Smooth muscle cell of the brain vasculature (primary cell): ENCODE results near the gene SHROOM3.
"Not testable (repeated sequence)": the region's sequence is repeated elsewhere in the genome, so short reads cannot be mapped to it uniquely, and the experiment has no call there.

ENCODE experiments used
- DNase-seq: peaks from one replicate; pipeline ENCODE4 v3.0.0-alpha.2; 2012; ENCODE audit warnings: low read depth, low spot score

The SHROOM3 gene

GRCh38 chr4:76592460-76592859, 157.4 kb downstream of the SHROOM3 start:
- no peak for DNase-seq

GRCh38 chr4:76594173-76594572, 159.1 kb downstream of the SHROOM3 start:
- no peak for DNase-seq

- no peak for DNase-seq
Measured at GRCh38 chr4:76595435-76595834, 160.4 kb downstream of the SHROOM3 start.

- DNase-seq: no peak
Measured at GRCh38 chr4:76596713-76597112, 161.7 kb downstream of the SHROOM3 start.

- DNase-seq: no peak
Measured at GRCh38 chr4:76597423-76597979, 162.5 kb downstream of the SHROOM3 start.

DNA sequence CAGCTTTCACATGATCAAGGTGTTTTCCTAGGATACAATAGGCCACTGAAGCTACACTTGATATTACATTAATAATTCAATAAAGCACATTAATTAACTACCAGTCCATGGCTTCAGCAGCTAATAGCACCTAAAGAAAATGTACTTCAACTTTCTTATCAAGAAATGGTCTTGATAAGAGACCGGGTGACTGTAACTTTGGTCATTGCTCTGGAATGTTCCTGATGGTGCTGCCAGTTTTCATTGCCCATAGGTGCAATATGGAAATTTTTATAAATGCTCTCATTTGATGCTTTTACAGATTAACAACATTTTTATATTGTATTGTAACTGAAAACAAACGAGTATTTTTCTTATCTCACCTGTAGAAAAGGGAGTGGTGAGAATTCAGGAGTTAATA, 165.4 kb downstream of the SHROOM3 start:
- DNase-seq: no peak

- no peak for DNase-seq
Measured at GRCh38 chr4:76601791-76602190, 166.8 kb downstream of the SHROOM3 start.

- DNase-seq: no peak
Measured at GRCh38 chr4:76605099-76605563, 170.1 kb downstream of the SHROOM3 start.

DNA sequence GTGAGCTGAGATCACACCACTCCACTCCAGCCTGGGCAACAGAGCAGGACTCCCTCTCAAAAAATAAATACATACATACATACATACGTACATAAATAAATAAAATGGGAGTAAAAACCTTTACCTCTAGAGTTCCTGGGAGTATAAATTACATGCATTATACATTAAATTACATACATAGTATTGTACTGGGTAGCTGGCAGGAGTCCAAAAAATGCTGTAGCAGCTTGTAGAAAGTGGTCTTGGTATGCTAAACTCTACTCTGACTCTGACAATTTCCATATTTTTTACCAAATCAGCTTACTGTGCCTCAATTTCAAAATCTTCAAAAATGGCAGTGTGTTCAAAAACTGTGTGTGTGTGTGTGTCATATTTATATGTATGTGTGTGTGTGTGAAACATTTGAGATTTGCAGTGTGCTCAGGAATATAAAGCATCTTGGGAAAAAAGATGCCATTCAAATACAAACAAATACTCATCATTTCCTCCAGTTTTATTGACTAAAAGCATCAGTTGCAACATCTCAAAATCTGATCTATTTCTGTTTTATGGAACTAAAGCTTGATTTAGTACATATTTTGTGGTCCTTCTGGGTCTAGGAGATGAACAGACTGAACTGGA, 171.7 kb downstream of the SHROOM3 start:
- no peak for DNase-seq

- no peak for DNase-seq
Measured at GRCh38 chr4:76607266-76607799, 172.3 kb downstream of the SHROOM3 start.

- DNase-seq: no peak
Measured at GRCh38 chr4:76607846-76608245, 172.8 kb downstream of the SHROOM3 start.

- not testable (repeated sequence) for DNase-seq
Measured at GRCh38 chr4:76608549-76608948, 173.5 kb downstream of the SHROOM3 start.

- DNase-seq: no peak
Measured at GRCh38 chr4:76610751-76611547, 175.9 kb downstream of the SHROOM3 start.

DNA sequence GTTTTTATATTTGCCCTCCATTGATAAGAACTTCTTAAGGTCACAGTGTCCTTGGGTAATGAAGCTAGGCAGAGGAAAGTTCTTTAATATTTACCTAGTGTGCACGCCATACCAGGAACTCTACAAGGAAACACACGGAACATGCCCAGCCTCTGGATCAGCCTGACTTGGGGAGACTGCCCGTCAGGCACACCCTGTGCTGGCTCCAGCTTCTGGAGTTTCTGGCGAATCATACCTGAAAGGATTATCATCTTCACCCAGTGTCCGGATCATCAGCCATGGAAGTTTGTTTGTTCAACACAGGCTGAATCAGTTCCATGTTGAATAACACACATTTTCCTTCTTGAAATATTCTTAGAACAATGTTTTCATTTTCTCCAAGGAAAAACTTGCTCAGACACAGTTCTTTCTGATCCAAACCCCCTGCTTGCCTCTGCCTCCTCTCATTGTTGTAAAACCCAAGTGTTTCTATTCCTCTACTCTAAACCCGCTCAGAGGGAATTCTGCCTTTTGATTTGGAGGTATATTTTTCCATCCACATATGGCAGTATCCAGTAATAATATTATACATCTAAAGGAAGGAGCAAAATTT, 176.7 kb downstream of the SHROOM3 start:
- no peak for DNase-seq

DNA sequence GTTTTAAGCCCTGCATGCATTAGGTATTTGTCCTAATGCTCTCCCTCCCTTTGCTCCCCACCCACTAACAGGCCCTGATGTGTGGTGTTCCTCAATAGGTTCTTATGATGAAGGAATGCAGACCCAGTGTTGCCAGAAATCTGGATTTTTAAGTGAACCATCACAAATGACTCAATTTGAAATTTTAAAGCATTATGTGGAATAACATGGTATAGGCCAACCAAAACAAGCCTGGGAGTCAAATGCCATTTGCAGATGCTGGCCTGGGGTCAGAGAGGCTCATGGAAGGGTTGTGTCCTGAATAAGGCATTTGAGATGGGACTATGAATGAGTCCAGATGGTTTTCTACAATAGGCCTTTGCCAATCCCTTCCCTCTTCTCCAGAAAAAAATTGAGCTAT, 179.6 kb downstream of the SHROOM3 start:
- DNase-seq: no peak

- no peak for DNase-seq
Measured at GRCh38 chr4:76615999-76616398, 181.0 kb downstream of the SHROOM3 start.

DNA sequence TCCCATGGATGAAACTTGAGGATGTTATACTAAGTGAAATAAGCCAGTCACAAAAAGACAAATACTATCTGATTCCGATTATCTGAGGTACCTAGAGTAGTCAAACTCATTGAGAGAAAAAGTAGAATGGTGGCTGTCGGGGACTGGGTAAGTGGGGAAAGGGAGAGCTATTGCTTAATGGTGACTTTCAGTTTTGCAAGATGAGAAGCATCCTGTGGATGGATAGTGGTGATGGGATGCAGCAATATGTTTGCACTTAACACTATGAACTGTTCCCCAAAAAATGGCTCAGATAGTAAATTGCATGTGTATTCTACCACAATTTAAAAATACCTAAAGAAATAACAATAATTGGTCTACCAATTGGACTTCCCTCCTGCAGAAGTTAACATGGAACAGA, 181.5 kb downstream of the SHROOM3 start:
- no peak for DNase-seq

DNA sequence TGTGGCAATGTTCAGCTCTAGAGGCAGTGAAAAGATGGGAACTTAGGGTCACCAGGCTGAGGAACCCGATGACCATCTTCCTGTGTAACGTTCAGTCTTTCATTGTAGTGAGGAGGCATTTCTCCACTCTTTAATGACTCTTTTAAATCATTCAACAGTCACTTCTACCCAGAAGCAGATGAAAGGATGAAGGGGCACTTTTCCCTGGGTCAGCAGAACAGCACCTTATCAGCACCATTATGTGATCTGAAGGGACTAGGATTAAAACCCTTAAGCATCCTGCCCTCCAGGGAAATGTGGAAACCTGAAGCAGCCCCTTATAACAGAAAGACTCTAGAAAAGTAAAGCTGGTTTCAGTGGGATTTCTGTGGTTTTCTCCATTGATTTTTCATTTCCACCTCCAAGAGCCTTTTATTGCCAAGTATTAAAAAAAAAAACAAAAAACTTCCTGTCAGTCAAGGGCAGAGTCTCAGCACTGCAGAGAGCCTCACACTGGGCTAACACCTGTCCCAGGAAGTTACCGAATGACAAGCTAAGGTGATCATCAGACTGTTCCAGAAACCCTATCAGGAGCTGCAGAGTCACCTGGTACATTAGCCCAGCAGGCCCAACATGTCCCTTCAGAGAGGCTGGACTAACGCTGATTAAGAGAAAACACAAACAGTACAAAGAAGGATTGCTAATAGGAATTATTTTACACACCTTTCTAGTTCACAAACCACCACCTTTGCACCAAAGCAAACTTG, 185.9 kb downstream of the SHROOM3 start:
- DNase-seq: no peak

DNA sequence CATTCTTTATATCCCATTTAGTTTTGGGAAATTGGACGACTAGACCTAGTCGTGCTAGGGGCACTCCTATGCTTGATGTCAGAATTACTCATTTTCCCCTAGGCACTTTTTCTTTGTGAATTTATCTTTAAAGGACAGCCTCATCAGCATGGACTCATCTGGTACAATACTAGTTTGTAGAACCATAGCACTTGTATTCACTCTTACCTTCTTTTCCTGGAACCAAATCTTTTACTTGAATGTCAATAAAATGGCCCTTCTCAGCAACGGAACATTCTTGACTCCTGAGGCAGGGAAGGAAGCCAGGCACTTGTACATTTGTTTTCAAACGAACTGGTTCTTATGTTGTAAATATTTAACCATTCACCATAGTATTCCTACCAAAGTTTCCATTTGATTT, 187.1 kb downstream of the SHROOM3 start:
- DNase-seq: no peak

DNA sequence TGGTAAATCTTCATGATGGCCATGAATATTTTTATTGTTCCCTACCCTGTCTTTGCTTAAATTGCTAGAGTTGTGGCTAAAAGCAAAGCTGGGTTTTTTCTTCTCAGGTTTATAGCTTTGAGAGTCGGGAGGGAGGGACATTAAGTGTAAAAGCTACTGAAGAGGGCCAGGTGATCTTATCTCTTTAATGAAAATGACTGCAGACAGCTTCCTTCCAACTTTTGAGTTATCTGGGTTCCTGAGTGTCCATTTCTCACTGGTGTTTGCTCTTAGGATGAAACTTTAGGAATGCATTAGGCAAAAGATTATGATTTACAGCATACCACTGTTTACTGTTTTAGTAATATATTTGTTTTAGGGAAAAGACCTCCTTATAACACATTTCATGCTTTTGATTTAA, 187.7 kb downstream of the SHROOM3 start:
- DNase-seq: no peak

DNA sequence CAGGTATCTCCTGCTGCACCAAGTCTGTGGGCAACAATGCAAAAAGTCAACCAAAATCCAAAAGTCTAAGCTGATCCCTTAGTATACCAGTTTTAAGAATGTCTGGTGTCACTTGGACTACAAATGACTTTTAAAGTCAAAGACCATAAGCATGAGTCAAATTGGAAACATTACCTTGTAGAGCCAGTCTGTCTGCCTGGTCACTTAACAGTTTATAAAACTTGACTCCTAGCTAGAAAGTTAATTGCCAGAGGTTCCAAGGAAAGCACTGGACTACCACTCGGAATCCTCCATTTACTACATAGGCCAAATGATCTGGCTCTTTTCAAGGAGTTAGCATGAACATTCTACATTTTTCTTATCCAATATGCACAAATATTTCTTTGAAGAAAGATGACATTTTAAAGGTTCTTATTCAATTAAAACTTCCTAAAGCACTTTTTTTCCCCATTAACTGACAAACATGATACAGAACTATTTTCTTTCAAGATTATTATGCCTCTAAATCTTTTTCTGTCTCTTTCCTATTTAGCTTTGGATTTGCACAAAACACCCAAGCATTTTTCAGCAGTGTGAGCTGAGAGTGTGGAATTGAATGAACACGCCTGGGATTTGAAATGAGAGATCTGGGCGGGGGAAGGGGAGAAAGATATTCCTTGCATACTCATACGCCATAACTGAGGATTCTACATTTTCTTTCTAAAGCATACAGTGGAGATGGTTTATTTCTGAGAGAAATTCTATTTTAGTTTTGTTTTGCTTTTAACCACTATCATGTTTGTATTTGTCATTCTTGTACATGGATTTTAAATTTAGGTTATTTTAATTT, 188.4 kb downstream of the SHROOM3 start:
- DNase-seq: no peak
